Colonic mucosa (tissue), 4 donors: ENCODE results near the gene CHST4. TPM values are rescaled to one million over a fixed set of nuclear protein-coding genes. Genes with fewer than 3 reads are reported as not detected.
"Not testable (repeated sequence)": the region's sequence is repeated elsewhere in the genome, so short reads cannot be mapped to it uniquely, and the experiment has no call there.

Experiments
- DNase-seq: peaks from one replicate; pipeline ENCODE4 v3.0.0-alpha.2; 2020
- H3K27ac ChIP-seq: fragments of 200-600 bp; one replicate; pipeline ENCODE4 v1.8.0; 2021
- H3K27me3 ChIP-seq: fragments of 200-600 bp; one replicate; pipeline ENCODE4 v1.8.0; 2021
- H3K36me3 ChIP-seq: fragments of 200-600 bp; one replicate; pipeline ENCODE4 v1.8.0; 2021
- H3K4me1 ChIP-seq: fragments of 200-600 bp; one replicate; pipeline ENCODE4 v1.8.0; 2021; ENCODE audit warnings: mild to moderate bottlenecking
- H3K4me3 ChIP-seq: fragments of 200-600 bp; one replicate; pipeline ENCODE4 v1.8.0; 2021
- H3K9ac ChIP-seq, 2 donors: one replicate each; pipeline ENCODE4 v1.7.0; 2013; ENCODE audit warnings: control low read depth in 2 of 2, low read depth in 2 of 2, low read length in 2 of 2
- H3K9me3 ChIP-seq: fragments of 200-600 bp; one replicate; pipeline ENCODE4 v1.8.0; 2021
- CTCF ChIP-seq: fragments of 200-600 bp; IDR thresholded peaks from one replicate; pipeline ENCODE4 v1.8.0; 2022; ENCODE audit warnings: antibody characterized with exemption, mild to moderate bottlenecking
- intact Hi-C: fragments of 100-400 bp; cut with DNase I; formaldehyde crosslinking; loops from one replicate; pipeline ENCODE4 v1.14.1; 2022
- total RNA-seq, 2 donors: library from RNA; stranded (reverse); fragmentation: NEBNext Ultra II Directional in 1 of 2; extraction: Animal tissue kit (Norgen Biotek cat#: 25700) in 1 of 2; gene quantifications; one replicate each; pipeline ENCODE4 v1.2.1, GENCODE V29; 2021
- donor health status: healthy.
- donor health status: DM: no; HTN: no; CAD: no.
- donor health status: DM: no; HTN: no; CAD: no.

The CHST4 gene
- total RNA-seq, 2 donors from 2014 or later, result 0.44 TPM; not detected in 1

- no peaks in the 10 kb centered on the region for H3K9me3 ChIP-seq
- no peaks in the 10 kb centered on the region for H3K27me3 ChIP-seq
- intact Hi-C loops, result no loop called here
- no peak overlapping the region for H3K4me3 ChIP-seq
- DNase-seq, result no peak
- H3K27ac ChIP-seq, result no peak overlapping the region
- no peak for TF ChIP-seq CTCF
- H3K36me3 ChIP-seq, result no peaks in the 10 kb centered on the region
- no peak overlapping the region for H3K9ac ChIP-seq
- H3K4me1 ChIP-seq, result no peaks in the 10 kb centered on the region
These were observed 31.1 kb downstream of the CHST4 start for GRCh38 chr16:71557299-71557698.

GRCh38 chr16:71557954-71558582, 31.8 kb downstream of the CHST4 start:
- Histone ChIP-seq H3K9ac (no peak overlapping the region), H3K27me3 (no peaks in the 10 kb centered on the region), H3K27ac (no peak overlapping the region), H3K4me3 (no peak overlapping the region), H3K4me1 (no peaks in the 10 kb centered on the region), H3K9me3 (no peaks in the 10 kb centered on the region), H3K36me3 (no peaks in the 10 kb centered on the region)
- no peak for DNase-seq
- TF ChIP-seq CTCF, result no peak
- intact Hi-C loops, result no loop called here

- Histone ChIP-seq H3K27me3 (no peaks in the 10 kb centered on the region), H3K9ac (no peak overlapping the region)
These were observed 33.6 kb downstream of the CHST4 start for GRCh38 chr16:71559855-71560254.

GRCh38 chr16:71561886-71562285, 35.7 kb downstream of the CHST4 start:
- H3K4me1 ChIP-seq, H3K27me3 ChIP-seq, intact Hi-C loops, H3K4me3 ChIP-seq, H3K9ac ChIP-seq, H3K9me3 ChIP-seq, H3K27ac ChIP-seq, DNase-seq, H3K36me3 ChIP-seq: not testable (repeated sequence)

More at GRCh38 chr16:71559855-71560254, 33.6 kb downstream of the CHST4 start:
- H3K36me3 ChIP-seq, result no peaks in the 10 kb centered on the region
- no peak overlapping the region for H3K27ac ChIP-seq
- H3K4me1 ChIP-seq, result no peaks in the 10 kb centered on the region
- no peak overlapping the region for H3K4me3 ChIP-seq
- TF ChIP-seq CTCF, result no peak
- intact Hi-C loops, result no loop called here
- no peaks in the 10 kb centered on the region for H3K9me3 ChIP-seq
- no peak for DNase-seq

- H3K4me3 ChIP-seq, result no peak overlapping the region
- H3K9ac ChIP-seq, result no peak overlapping the region
- H3K9me3 ChIP-seq, result no peaks in the 10 kb centered on the region
- H3K4me1 ChIP-seq, result no peaks in the 10 kb centered on the region
- no peak for DNase-seq
- TF ChIP-seq CTCF, result no peak
- no peaks in the 10 kb centered on the region for H3K27me3 ChIP-seq
- no peaks in the 10 kb centered on the region for H3K36me3 ChIP-seq
- H3K27ac ChIP-seq, result no peak overlapping the region
- intact Hi-C loops, result no loop called here
These were observed 36.3 kb downstream of the CHST4 start for GRCh38 chr16:71562552-71562951.

- DNase-seq, result peak; percentile 93
- Histone ChIP-seq H3K9me3 (no peaks in the 10 kb centered on the region), H3K27me3 (no peaks in the 10 kb centered on the region), H3K36me3 (no peaks in the 10 kb centered on the region), H3K4me1 (no peaks in the 10 kb centered on the region), H3K4me3 (peak overlapping the region; percentile 56), H3K9ac (peak overlapping the region; percentile 28 to 65), H3K27ac (peak overlapping the region; percentile 87)
- intact Hi-C loops, result no loop called here
- no peak for TF ChIP-seq CTCF
These were observed 38.2 kb downstream of the CHST4 start for GRCh38 chr16:71564335-71564967.
